Measurements from ENCODE around the gene UBQLN2.
"Not testable (repeated sequence)": the region's sequence is repeated elsewhere in the genome, so short reads cannot be mapped to it uniquely, and the experiment has no call there.

UBQLN2 gene

GRCh38 chrX:56563231-56564161 is at the start of gene UBQLN2:
UBQLN2 (plus strand) TSS chrX:56563627; CDS start chrX:56563874, 247 bp downstream.
- peak; percentile 73 to 79 for DNase-seq

DNA sequence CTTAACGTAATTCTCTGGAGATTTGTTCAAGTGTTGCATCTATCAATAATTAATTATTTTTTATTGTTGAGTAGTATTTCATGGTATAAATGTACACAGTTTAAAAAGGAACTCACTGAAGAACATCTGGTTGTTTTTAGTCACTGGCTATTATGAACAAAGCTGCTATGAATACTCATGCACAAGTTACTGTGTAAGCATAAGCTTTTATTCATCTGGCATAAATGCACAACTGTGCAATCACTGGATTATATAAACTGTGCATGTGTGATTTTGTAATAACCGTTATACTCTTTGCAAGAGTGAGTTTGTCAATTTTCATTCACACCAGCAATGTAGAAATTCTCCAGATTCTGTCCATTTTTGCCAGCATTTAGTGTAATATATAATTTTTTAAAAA is 43.8 kb upstream of the UBQLN2 start:
- no peak for DNase-seq

- not testable (repeated sequence) for DNase-seq
Measured at GRCh38 chrX:56529482-56530007, 33.9 kb upstream of the UBQLN2 start.

GRCh38 chrX:56530011-56530410 is 33.4 kb upstream of the UBQLN2 start:
- DNase-seq = no peak

- no peak for DNase-seq
Measured at GRCh38 chrX:56550667-56551066, 12.8 kb upstream of the UBQLN2 start.

GRCh38 chrX:56554870-56555269 is 8.6 kb upstream of the UBQLN2 start:
- no peak for DNase-seq

GRCh38 chrX:56557376-56557929 is 6.0 kb upstream of the UBQLN2 start:
- no peak for DNase-seq

GRCh38 chrX:56564164-56564885 is 898 bp downstream of the UBQLN2 start:
- DNase-seq = peak in 1 of 2 experiments; percentile 1

- DNase-seq = peak in 1 of 2 experiments; percentile 4
Measured at GRCh38 chrX:56564921-56565840, 1.8 kb downstream of the UBQLN2 start.

- peak in 1 of 2 experiments; percentile 1 for DNase-seq
Measured at GRCh38 chrX:56569378-56570057, 6.1 kb downstream of the UBQLN2 start.

GRCh38 chrX:56572975-56573374 is 9.5 kb downstream of the UBQLN2 start:
- peak in 1 of 2 experiments; percentile 1 for DNase-seq

DNA sequence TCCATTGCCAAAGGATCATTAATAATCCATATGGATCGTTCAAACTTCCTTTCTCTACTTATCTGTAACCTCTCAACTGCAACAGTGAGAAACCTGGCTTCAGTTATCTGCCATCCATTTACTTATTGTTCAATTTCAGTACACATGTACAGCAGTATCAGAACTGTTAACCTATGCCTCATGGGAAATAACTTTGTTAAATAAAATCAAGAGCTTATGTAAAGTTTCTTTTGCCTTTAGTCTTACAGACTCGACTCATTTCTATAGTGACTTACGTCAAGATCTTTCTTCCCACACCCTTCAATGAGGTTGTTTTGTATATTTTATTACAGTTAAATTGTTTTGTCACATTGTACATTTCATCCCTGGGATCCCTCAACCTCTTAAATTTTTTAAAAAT is 11.4 kb downstream of the UBQLN2 start:
- no peak for DNase-seq

DNA sequence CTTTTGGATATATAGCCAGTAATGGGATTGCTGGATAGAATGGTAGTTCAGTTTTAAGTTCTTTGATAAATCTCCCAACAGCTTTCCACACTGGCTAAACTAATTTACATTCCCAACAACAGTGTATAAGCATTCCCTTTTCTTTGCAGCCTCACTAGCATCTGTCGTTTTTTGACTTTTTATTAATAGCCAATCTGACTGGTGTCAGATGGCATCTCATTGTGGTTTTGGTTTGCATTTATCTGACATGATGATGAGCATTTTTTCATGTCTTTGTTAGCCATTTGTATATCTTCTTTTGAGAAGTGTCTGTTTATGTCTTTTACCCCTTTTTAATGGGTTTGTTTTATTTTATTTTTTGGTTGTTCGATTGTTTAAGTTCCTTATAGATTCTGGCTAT is 13.3 kb downstream of the UBQLN2 start:
- DNase-seq = no peak

GRCh38 chrX:56588397-56589188 is 25.2 kb downstream of the UBQLN2 start:
- DNase-seq = no peak

- DNase-seq = not testable (repeated sequence)
Measured at GRCh38 chrX:56591830-56592229, 28.4 kb downstream of the UBQLN2 start.

DNA sequence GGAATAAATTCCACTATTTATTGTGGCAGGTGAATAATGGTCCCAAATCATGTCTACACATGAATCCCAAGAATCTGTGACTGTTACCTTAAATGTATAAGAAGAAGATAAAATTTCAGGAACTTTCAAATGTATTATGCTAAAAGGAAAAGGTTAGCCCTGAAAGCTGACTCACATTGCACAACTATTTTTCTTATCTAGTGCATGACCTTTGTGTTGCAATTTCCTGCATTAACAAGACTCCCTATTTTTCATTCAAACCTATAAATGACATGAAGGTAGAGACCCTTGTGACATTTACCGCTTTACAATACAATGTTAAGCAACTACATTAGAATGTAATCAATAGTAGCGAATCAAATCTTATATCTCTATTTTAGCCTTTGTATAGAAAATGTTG is 36.7 kb downstream of the UBQLN2 start:
- no peak for DNase-seq

DNA sequence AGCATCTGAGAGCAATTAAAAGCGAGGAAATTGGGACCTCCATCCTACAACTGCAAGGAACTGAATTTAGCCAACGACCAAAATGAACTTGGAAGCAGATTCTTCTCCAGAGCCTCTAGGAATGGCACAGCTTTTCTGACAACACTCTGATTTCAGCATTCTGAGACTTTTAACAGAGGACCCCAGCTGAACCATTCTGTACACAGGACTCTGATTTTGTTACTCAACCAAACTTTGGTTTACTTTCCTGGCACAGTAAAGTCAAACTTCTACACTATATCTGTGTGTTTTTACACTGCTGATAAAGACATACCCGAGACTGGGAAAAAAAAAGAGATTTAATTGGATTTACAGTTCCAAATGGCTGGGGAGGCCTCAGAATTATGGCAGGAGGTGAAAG is 37.6 kb downstream of the UBQLN2 start:
- DNase-seq = no peak

- no peak for DNase-seq
Measured at GRCh38 chrX:56615282-56615681, 51.9 kb downstream of the UBQLN2 start.
